GM12878 (cell line): ENCODE data around the gene STARD3. TPM values are rescaled to one million over a fixed set of nuclear protein-coding genes. Genes with fewer than 3 reads are reported as not detected.

ENCODE experiments used
- ATAC-seq: fragments of 200-7000 bp; cut with Tn5 transposase; 3 replicates; pipeline ENCODE4 v1.9.1; 2020; ENCODE audit warnings: mild to moderate bottlenecking, moderate library complexity
- BruUV-seq: library from RNA; stranded (reverse); fragments of 400-500 nt; replicated peaks from 2 replicates; lab custom pipeline; 2021; lab: Mats Ljungman, UMichigan
- CTCF ChIA-PET: fragments of 300-600 bp; sonication (Branson Sonifier 250); formaldehyde crosslinking; extraction: SDS; loops from one replicate; lab custom pipeline; 2021; ENCODE audit warnings: inconsistent platforms; lab: Yijun Ruan, JAX
- POLR2A ChIA-PET: fragments of 350-600 bp; formaldehyde crosslinking; extraction: SDS; loops from one replicate; lab custom pipeline; 2021; ENCODE audit warnings: inconsistent platforms; lab: Charles Lee
- RAD21 ChIA-PET: fragments of 300-600 bp; sonication (Branson Sonifier 250); formaldehyde crosslinking; loops from one replicate; lab custom pipeline; 2023; ENCODE audit warnings: antibody characterized with exemption; ENCODE audit not compliant: unreplicated experiment; lab: Charles Lee
- SMC1A ChIA-PET: fragments of 300-600 bp; sonication (Branson Sonifier 250); formaldehyde crosslinking; loops from one replicate; lab custom pipeline; 2023; ENCODE audit not compliant: unreplicated experiment, uncharacterized antibody; lab: Charles Lee
- DNase-seq: peaks from one replicate; pipeline ENCODE4 v3.0.0-alpha.2; 2011; ENCODE audit warnings: low read depth, low spot score
- FAIRE-seq: peaks from 3 replicates; lab custom pipeline; 2011; peaks lifted over from hg19 to GRCh38; lab: Jason Lieb, UNC
- H2AFZ ChIP-seq: 2 replicates; pipeline ENCODE4 v1.6.0; 2011; ENCODE audit warnings: low read depth, low read length, control low read depth; ENCODE audit not compliant: control insufficient read depth
- H3K27ac ChIP-seq: 2 replicates; pipeline ENCODE4 v1.5.1; 2011; ENCODE audit warnings: control low read depth; ENCODE audit not compliant: control insufficient read depth, insufficient read depth
- H3K27me3 ChIP-seq, 2 experiments: replicated peaks in 1 of 2; 2 replicates each; pipeline versions ENCODE4 v1.6.0 to v1.6.1; 2011; ENCODE audit warnings: low read length in 1 of 2; ENCODE audit not compliant: control insufficient read depth in 2 of 2, insufficient read depth in 2 of 2
- H3K36me3 ChIP-seq, 2 experiments: 2 replicates each; pipeline ENCODE4 v1.5.1; 2011; ENCODE audit warnings: low read length in 1 of 2; ENCODE audit not compliant: control insufficient read depth in 2 of 2, insufficient read depth in 2 of 2
- H3K4me1 ChIP-seq: 2 replicates; pipeline ENCODE4 v1.6.1; 2011; ENCODE audit warnings: mild to moderate bottlenecking, low read length, moderate library complexity, mixed read lengths; ENCODE audit not compliant: control insufficient read depth, insufficient read depth
- H3K4me2 ChIP-seq: 2 replicates; pipeline ENCODE4 v1.6.0; 2011; ENCODE audit warnings: control low read depth; ENCODE audit not compliant: control insufficient read depth, insufficient read depth
- H3K4me3 ChIP-seq: fragments of 200-600 bp; sonication (generic); 2 replicates; pipeline ENCODE4 v1.5.1; 2016
- H3K79me2 ChIP-seq: 2 replicates; pipeline ENCODE4 v1.6.0; 2011; ENCODE audit warnings: low read length; ENCODE audit not compliant: control insufficient read depth, insufficient read depth
- H3K9ac ChIP-seq: 2 replicates; pipeline ENCODE4 v1.8.0; 2011; ENCODE audit warnings: low read length, control low read depth, mixed read lengths; ENCODE audit not compliant: control insufficient read depth, insufficient read depth
- H3K9me3 ChIP-seq: replicated peaks from 3 replicates; pipeline ENCODE4 v1.5.1; 2011; ENCODE audit warnings: mild to moderate bottlenecking, low read length; ENCODE audit not compliant: control insufficient read depth, insufficient read depth
- H4K20me1 ChIP-seq: 2 replicates; pipeline ENCODE4 v1.6.0; 2011; ENCODE audit not compliant: control insufficient read depth, insufficient read depth
- CEBPB ChIP-seq, 2 experiments: fragments of 150-350 bp in 1 of 2; IDR thresholded peaks; 2 replicates each; pipeline ENCODE4 v1.6.1; 2012 to 2014; ENCODE audit warnings: low read depth in 2 of 2, low read length in 2 of 2, borderline replicate concordance in 1 of 2, inconsistent platforms in 1 of 2
- CHD1 ChIP-seq: IDR thresholded peaks from 2 replicates; pipeline ENCODE4 v1.6.1; 2012; ENCODE audit warnings: low read depth, low read length, improper control_type of control experiment
- HDAC6 ChIP-seq: fragments of 200-600 bp; sonication (generic); IDR thresholded peaks from one replicate; pipeline ENCODE4 v1.8.0; 2017; ENCODE audit warnings: antibody characterized with exemption; ENCODE audit not compliant: unreplicated experiment
- IKZF2 ChIP-seq, 2 experiments: fragments of 450-650 bp; IDR thresholded peaks; 2 replicates each; pipeline ENCODE4 v1.6.1; 2017; ENCODE audit warnings: mild to moderate bottlenecking in 2 of 2, moderate library complexity in 2 of 2
- NFXL1 ChIP-seq: fragments of 450-650 bp; IDR thresholded peaks from 2 replicates; pipeline ENCODE4 v1.6.1; 2017; ENCODE audit warnings: antibody characterized with exemption, mild to moderate bottlenecking, borderline replicate concordance
- NR2C1 ChIP-seq: fragments of 450-650 bp; IDR thresholded peaks from 2 replicates; pipeline ENCODE4 v1.6.1; 2017; ENCODE audit warnings: antibody characterized with exemption, mild to moderate bottlenecking, moderate library complexity
- PML ChIP-seq: IDR thresholded peaks from 2 replicates; pipeline ENCODE4 v1.6.1; 2012; ENCODE audit warnings: low read length, inconsistent platforms
- POU2F2 ChIP-seq: IDR thresholded peaks from 3 replicates; pipeline ENCODE4 v1.6.1; 2011; ENCODE audit warnings: low read depth, mild to moderate bottlenecking, low read length, borderline replicate concordance
- RAD21 ChIP-seq: IDR thresholded peaks from 2 replicates; pipeline ENCODE4 v1.6.1; 2011; ENCODE audit warnings: mild to moderate bottlenecking, low read depth, low read length, moderate library complexity; ENCODE audit not compliant: insufficient read depth
- RELA ChIP-seq: fragments of 450-650 bp; IDR thresholded peaks from 2 replicates; pipeline ENCODE4 v1.8.0; 2014; ENCODE audit warnings: borderline replicate concordance; ENCODE audit not compliant: partially characterized antibody
- ZNF24 ChIP-seq: fragments of 450-650 bp; IDR thresholded peaks from 2 replicates; pipeline ENCODE4 v1.6.1; 2017; ENCODE audit warnings: antibody characterized with exemption, mild to moderate bottlenecking
- WGBS: methylation state at CpG from one replicate; pipeline ENCODE4 v1.1.6; 2016; ENCODE audit warnings: low lambda C conversion rate; ENCODE audit not compliant: insufficient replicate concordance, insufficient coverage; ENCODE audit errors: missing lambda C conversion rate; 5-methylcytosine and 5-hydroxymethylcytosine counted together
- in situ Hi-C: fragments of 300-500 bp; cut with MboI; formaldehyde crosslinking; loops from 9 replicates; pipeline ENCODE4 v1.14.3; 2018; ENCODE audit warnings: mixed read lengths
- intact Hi-C: fragments of 100-400 bp; cut with micrococcal nuclease; formaldehyde crosslinking; loops from one replicate; pipeline ENCODE4 v1.14.2; 2022; ENCODE audit not compliant: unreplicated experiment
- polyA plus RNA-seq, 11 experiments: library from polyadenylated mRNA; depleted of rRNA in 4 of 11; unstranded in 6 of 11; stranded (reverse) in 5 of 11; fragments of >200 nt; fragmentation: Nextera tagmentation in 4 of 11; fragmentation: Illumina TruSeq in 1 of 11; extraction: Ambion mirVana in 4 of 11; extraction: Trizol in 1 of 11; gene quantifications; 1 replicate in 1 of 11; 2 replicates in 10 of 11; pipeline versions ENCODE4 v1.2.1 to v1.2.3, GENCODE V29; 2011 to 2016; ENCODE audit warnings: inconsistent platforms in 2 of 11, missing spikeins in 2 of 11, low read depth in 1 of 11
- total RNA-seq, 4 experiments: library from RNA; depleted of rRNA in 3 of 4; stranded (reverse); fragments of >200 nt in 3 of 4; fragmentation: Illumina TruSeq in 1 of 4; extraction: Trizol in 1 of 4; gene quantifications; 2 replicates each; pipeline versions ENCODE4 v1.2.1 to v1.2.3, GENCODE V29; 2013 to 2021
- TF ChIP-seq, protein P1 (sequence below): fragments of 450-650 bp; conservative IDR thresholded peaks from 2 replicates; pipeline ENCODE4 v1.6.1; 2017; ENCODE audit warnings: mild to moderate bottlenecking, moderate library complexity
- TF ChIP-seq, protein P2 (sequence below): fragments of 150-350 bp; IDR thresholded peaks from 2 replicates; pipeline ENCODE4 v1.6.1; 2016; ENCODE audit warnings: low read depth, low read length

Gene STARD3
- total and polyA plus RNA-seq, 10 of the 15 experiments (the other 5 are each of a cell fraction or from before 2014, with no cell fraction given), result 0.08 to 62.7 (median 27.5) TPM

DNA sequence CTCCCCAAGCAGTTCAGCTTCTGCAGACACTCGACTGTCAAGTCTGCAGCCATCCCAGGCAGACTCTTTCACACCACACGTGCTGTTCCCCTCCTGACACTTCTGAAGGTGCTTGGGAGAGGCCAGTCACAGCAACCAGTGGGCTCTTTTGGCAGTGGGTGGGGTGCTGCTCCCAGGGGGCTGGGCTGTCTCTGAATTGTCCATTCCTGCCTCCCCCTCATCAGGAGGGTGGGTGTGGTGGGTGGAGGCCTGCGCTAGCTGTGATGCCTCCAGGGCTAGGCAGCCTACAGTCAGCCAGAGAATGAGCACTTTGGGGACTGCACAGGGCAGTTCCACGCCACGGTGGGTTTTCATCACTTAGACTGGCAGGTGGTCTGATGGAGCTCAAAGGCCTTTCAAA, 10.3 kb downstream of the STARD3 start:
- intact Hi-C loops (no loop called here), in situ Hi-C loops (no loop called here)
- CTCF ChIA-PET, result interaction anchor here (0.8 to 8.8 kb wide), 5 partner anchors 13 to 82 kb away, joined by 3 to 100 read pairs (median 4); no protein-coding TSS in a partner anchor
- H2AFZ ChIP-seq, result no peak overlapping the region
- H3K9ac ChIP-seq, result no peak overlapping the region
- SMC1A ChIA-PET, result interaction anchor here (1.2 kb wide), 1 partner anchor 26 kb away, joined by 3 read pairs; no protein-coding TSS in a partner anchor
- no peaks in the 10 kb centered on the region for H3K27me3 ChIP-seq
- H4K20me1 ChIP-seq, result no peaks in the 10 kb centered on the region
- no peak overlapping the region for H3K4me3 ChIP-seq
- no peak overlapping the region for H3K27ac ChIP-seq
- no peak for DNase-seq
- no peaks in the 10 kb centered on the region for H3K4me1 ChIP-seq
- no peaks in the 10 kb centered on the region; a peak in 2 of 4 replicates for H3K36me3 ChIP-seq
- H3K4me2 ChIP-seq, result no peak overlapping the region
- RAD21 ChIA-PET, result no interaction called here
- WGBS, result 88% methylated on average over 5 of the region's 5 CpGs
- H3K9me3 ChIP-seq, result no peaks in the 10 kb centered on the region
- no TSS peak for BruUV-seq
- peaks cover 2% of the 10 kb centered on the region for H3K79me2 ChIP-seq
- TF ChIP-seq PML (no peak), POU2F2 (no peak), ZNF24 (no peak), IKZF2 (IDR thresholded peaks at IDR 0.05) (no peak), NR2C1 (no peak), RELA (no peak), NFXL1 (no peak), CHD1 (no peak), HDAC6 (no peak), RAD21 (no peak), CEBPB (IDR thresholded peaks at IDR 0.05; ENCODE audit: borderline replicate concordance in 1 of 2, low read depth in 2 of 2, low read length in 2 of 2) (no peak)
- TF ChIP-seq, protein P1, sequence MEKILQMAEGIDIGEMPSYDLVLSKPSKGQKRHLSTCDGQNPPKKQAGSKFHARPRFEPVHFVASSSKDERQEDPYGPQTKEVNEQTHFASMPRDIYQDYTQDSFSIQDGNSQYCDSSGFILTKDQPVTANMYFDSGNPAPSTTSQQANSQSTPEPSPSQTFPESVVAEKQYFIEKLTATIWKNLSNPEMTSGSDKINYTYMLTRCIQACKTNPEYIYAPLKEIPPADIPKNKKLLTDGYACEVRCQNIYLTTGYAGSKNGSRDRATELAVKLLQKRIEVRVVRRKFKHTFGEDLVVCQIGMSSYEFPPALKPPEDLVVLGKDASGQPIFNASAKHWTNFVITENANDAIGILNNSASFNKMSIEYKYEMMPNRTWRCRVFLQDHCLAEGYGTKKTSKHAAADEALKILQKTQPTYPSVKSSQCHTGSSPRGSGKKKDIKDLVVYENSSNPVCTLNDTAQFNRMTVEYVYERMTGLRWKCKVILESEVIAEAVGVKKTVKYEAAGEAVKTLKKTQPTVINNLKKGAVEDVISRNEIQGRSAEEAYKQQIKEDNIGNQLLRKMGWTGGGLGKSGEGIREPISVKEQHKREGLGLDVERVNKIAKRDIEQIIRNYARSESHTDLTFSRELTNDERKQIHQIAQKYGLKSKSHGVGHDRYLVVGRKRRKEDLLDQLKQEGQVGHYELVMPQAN, result no peak
- TF ChIP-seq, protein P2, sequence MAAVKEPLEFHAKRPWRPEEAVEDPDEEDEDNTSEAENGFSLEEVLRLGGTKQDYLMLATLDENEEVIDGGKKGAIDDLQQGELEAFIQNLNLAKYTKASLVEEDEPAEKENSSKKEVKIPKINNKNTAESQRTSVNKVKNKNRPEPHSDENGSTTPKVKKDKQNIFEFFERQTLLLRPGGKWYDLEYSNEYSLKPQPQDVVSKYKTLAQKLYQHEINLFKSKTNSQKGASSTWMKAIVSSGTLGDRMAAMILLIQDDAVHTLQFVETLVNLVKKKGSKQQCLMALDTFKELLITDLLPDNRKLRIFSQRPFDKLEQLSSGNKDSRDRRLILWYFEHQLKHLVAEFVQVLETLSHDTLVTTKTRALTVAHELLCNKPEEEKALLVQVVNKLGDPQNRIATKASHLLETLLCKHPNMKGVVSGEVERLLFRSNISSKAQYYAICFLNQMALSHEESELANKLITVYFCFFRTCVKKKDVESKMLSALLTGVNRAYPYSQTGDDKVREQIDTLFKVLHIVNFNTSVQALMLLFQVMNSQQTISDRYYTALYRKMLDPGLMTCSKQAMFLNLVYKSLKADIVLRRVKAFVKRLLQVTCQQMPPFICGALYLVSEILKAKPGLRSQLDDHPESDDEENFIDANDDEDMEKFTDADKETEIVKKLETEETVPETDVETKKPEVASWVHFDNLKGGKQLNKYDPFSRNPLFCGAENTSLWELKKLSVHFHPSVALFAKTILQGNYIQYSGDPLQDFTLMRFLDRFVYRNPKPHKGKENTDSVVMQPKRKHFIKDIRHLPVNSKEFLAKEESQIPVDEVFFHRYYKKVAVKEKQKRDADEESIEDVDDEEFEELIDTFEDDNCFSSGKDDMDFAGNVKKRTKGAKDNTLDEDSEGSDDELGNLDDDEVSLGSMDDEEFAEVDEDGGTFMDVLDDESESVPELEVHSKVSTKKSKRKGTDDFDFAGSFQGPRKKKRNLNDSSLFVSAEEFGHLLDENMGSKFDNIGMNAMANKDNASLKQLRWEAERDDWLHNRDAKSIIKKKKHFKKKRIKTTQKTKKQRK, result no peak
- POLR2A ChIA-PET, result no interaction called here
- FAIRE-seq, result no peak
- ATAC-seq, result no peak
